ENCODE results near the gene PLK1.

GRCh38 chr16:23728112-23728477, 49.4 kb downstream of the PLK1 start:
- TF ChIP-seq CTCF (conservative IDR thresholded peaks at IDR 0.05 in 1 of 2, IDR thresholded peaks at IDR 0.05 in 1 of 2; ENCODE audit: extremely low read depth in 1 of 2, insufficient read depth in 1 of 2, low read depth in 1 of 2, low read length in 2 of 2) (no peak), EZH2 (IDR thresholded peaks at IDR 0.05; ENCODE audit: borderline replicate concordance, low read length) (no peak)

Data from mammary epithelial cell (primary cell).